ENCODE results near the gene SNX20.

- TF ChIP-seq EP300 (IDR thresholded peaks at IDR 0.05; ENCODE audit: low read depth in 2 of 2, low read length in 2 of 2) (no peak), EP300 (CRISPR knock-in tag; IDR thresholded peaks at IDR 0.05; ENCODE audit: borderline replicate concordance) (no peak), ZNF747 (CRISPR knock-in tag; IDR thresholded peaks at IDR 0.05; ENCODE audit: borderline replicate concordance) (no peak), ZNF589 (CRISPR knock-in tag; conservative IDR thresholded peaks at IDR 0.05) (no peak), ATF4 (CRISPR knock-in tag; IDR thresholded peaks at IDR 0.05) (no peak), AGO2 (optimal IDR thresholded peaks at IDR 0.05; ENCODE audit: low read depth, low read length) (no peak), ZNF235 (CRISPR knock-in tag; IDR thresholded peaks at IDR 0.05; ENCODE audit: borderline replicate concordance) (no peak), ZKSCAN1 (IDR thresholded peaks at IDR 0.05; ENCODE audit: low read length) (no peak)
Measured at GRCh38 chr16:50722960-50723359, 41.8 kb upstream of the SNX20 start.

Measured in HepG2 (cell line).